ENCODE measurements around the gene MZT2B.
"Not testable (repeated sequence)": the region's sequence is repeated elsewhere in the genome, so short reads cannot be mapped to it uniquely, and the experiment has no call there.

GRCh38 chr2:130138841-130139251, 43.2 kb upstream of the MZT2B start:
- TF ChIP-seq ZNF629 (CRISPR knock-in tag; conservative IDR thresholded peaks at IDR 0.05); CREB1 (IDR thresholded peaks at IDR 0.05); CREB1 (CRISPR knock-in tag; IDR thresholded peaks at IDR 0.05): not testable (repeated sequence)

Measured in HepG2 (cell line).